HG02623 (cell line): ENCODE data around the gene MFSD2A.
"Not testable (repeated sequence)": the region's sequence is repeated elsewhere in the genome, so short reads cannot be mapped to it uniquely, and the experiment has no call there.

ENCODE experiments used
- ATAC-seq: cut with Tn5 transposase; IDR thresholded peaks from one replicate; pipeline ENCODE4 v1.9.1; 2021; ENCODE audit warnings: moderate library complexity; ENCODE audit not compliant: unreplicated experiment

Gene MFSD2A

DNA sequence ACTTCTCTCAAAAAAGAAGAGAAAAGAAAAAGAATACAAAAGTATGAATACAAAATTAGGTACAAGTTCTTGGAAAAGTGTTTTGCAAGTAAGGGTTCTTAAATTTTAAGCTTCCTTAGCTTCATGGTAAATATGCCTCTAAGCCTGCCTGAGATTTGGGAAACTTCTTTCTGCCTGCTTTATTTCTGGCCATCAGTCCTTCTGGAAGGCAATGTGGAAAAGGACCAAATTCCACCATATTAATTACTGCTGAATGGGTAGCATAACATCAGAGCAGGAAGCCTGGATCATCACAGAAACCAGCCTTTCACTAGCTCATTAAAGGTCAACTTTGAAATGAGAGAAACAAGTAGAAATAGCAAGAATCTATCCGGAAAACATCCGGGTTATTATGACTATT, 46.5 kb downstream of the MFSD2A start:
- no peak for ATAC-seq

DNA sequence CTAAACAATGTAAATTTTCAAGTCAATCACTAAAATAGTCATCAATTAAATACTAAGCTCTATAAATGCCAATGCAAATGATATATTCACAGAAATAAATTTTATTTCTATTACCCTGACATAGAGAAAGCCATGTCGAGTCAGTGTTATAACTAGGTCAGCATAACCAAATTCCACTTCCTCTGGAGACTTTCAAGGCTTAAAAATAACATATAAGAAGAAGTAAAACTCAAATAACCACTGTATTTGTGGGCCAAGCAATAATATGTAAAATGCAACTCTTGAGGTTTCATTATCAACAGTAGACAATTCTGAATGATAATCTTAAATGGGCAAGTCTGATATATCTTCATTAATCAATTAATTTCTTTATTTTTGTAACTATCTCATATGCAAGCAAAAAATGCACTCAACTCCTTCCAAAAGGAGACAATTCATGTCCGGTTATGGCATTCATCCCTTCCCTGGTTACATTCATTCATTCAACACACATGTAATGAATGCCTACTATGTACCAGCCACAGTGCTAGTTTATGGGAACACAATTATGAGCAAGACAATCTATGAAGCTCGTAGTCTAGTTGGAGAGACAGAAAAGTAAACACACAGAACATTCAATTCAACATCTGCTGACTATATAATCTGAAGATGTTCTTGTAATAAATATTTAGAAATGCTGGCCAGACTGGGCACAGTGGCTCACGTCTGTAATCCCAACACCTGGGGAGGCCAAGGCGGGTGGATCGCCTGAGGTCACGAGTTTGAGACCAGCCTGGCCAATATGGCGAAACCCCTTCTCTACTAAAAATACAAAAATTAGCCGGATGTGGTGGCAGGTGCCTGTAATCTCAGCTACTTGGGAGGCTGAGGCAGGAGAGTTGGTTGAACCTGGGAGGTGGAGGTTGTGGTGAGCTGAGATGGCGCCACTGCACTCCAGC, 48.5 kb downstream of the MFSD2A start:
- peak; percentile 61 for ATAC-seq

DNA sequence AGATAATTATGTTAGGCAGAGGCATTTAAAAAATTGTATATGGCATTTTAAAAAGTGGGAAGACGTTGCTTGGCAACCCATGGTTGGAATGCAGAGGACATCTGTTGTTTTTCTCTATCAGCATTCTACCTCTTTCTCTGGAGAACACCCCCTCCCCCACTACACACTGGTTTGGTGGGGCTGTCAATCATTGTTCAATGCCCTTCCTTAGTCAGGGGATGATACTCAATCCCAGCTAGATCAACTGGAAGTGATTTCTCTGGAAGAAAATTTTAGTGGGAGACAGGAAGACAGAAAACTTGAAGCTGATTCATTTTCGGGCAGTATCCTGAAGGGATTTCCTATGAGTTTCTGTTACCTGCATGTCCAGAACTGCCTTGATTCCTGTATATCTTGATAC, 49.9 kb downstream of the MFSD2A start:
- ATAC-seq = no peak

DNA sequence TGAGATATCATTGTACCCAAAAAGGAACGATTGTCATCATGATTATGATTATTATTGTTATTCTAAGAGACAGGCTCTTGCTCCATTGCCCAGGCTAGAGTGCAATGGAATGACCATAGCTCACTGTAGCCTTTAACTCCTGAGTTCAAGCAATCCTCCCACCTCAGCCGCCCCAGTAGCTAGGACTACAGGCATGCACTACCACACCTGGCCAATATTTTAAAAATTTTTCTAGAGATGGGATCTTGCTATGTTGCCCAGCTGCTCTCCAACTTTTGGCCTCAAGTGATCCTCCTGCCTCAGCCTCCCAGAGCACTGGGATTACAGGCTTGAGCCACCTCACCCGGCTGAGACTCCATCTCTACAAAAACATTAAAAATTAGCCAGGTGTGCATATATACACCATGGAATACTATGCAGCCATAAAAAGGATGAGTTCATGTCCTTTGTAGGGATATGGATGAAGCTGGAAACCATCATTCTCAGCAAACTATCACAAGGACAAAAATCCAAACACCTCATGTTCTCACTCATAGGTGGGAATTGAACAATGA, 52.6 kb downstream of the MFSD2A start:
- not testable (repeated sequence) for ATAC-seq

DNA sequence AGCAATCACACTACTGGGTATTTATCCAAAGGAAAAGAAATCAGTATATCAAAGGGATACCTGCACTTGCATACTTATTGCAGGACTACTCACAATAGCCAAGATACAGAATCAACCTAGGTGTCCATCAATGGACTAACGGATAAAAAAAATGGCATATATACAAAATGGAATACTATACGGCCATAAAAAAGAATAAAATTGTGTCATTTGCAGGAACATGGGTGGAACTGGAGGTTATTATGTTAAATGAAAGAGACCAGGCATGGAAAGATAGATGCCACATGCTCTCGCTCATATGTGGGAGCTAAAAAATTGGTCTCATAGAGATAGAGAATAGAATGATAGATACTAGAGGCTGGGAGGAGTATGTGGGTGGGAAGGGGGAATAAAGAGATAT, 56.3 kb downstream of the MFSD2A start:
- ATAC-seq = no peak

DNA sequence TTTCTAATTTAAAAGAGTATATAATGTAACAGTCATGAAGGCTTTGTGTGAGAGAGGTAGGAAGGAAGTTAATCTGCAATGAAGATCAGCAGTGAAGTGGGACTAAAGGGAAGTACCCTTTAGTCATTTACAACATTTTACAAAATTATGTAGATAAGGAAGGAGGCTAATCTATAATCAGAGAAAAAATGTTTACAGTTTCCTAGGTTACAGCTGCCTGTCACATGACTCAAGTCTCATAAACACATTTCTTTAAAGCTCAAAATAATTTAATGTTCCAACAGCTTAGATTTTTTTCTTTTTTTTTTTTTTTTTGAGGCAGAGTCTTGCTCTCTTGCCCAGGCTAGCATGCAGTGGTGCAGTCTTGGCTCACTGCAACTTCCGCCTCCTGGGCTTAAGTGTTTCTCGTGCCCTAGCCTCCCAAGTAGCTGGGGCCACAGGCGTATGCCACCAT, 59.3 kb downstream of the MFSD2A start:
- ATAC-seq = no peak

DNA sequence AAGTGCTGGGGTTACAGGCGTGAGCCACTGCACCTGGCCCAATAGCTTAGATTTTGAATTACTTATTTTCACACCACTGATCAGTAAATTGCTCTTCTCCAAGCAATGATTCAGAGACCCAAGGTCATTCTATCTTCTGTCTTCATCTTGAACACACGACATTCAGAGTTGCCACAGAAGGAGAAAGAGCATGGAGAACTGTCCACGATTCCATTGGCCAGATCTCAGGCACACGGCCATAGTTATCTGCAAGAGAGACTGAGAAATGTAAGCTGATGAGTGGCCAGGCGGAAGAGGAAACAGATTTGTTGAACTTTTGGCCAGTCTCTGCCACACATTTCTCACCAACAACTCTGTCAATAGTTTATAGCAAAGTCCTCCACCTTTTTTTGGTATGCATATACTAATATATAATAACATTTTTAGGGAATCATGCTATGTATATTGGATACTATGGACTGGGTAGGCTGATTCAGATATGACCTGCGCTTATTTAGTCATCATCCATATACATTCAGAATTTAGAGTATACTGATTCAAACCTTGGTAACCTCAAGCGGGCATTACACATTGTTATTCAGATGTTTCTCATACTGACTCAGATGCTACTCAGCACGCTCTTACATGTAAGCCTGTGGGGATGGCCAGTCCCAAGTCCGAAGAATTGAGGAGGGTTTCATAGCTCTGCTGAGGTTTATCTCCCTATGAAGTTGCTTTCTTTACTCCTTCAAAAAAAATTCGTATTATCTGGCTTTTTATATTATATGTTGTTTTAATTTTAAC, 60.1 kb downstream of the MFSD2A start:
- ATAC-seq = no peak

DNA sequence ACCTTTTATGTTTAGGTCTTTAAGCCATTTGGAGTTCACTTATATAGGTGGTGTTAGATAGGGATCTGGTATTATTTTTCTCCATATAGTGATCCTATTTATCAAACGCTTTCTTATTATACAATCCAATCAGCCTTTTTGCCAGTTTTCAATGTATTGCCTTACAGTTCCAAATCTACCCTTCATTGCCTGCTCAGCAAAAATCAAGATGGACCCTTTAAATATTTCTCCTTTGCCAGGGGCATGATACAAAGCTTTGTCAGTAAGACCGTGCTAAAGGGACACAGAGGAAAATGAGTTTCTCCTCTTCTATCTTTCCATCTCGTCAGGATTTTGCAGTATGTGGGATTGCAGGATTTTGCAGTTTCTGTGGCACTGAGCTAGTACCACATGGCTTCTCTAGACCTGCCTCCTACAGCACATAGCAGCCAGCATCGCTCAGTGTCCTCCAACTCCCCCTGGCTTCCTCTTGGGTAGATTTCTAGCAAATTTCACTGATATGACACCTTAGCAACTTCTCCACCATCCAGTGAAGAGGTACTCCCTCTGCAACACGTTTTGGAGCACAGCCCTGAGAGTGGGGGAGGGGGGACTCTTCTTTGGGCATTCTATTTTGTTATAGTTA, 63.1 kb downstream of the MFSD2A start:
- ATAC-seq = no peak
